Measurements from ENCODE around the gene ATP5PF.

DNA sequence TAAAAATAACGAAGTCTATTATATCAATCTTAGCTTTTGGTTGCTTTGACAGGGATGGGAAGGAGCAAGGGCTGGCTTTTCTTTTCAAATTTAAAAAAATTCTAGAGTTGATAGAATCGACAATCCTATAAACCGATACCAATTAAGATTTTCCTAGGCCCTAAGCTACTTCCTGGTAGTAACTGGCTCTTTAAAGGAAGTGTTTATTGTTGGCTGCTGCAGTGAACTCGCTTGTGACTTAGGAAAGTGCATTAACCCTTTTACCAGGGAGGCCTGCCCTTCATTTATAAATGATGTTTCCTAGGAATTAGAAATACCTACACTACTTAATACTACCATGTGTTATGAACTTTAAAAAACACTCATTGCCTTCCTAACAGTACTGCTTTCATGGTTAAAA is 33.2 kb downstream of the ATP5PF start:
- TF ChIP-seq, protein P1, sequence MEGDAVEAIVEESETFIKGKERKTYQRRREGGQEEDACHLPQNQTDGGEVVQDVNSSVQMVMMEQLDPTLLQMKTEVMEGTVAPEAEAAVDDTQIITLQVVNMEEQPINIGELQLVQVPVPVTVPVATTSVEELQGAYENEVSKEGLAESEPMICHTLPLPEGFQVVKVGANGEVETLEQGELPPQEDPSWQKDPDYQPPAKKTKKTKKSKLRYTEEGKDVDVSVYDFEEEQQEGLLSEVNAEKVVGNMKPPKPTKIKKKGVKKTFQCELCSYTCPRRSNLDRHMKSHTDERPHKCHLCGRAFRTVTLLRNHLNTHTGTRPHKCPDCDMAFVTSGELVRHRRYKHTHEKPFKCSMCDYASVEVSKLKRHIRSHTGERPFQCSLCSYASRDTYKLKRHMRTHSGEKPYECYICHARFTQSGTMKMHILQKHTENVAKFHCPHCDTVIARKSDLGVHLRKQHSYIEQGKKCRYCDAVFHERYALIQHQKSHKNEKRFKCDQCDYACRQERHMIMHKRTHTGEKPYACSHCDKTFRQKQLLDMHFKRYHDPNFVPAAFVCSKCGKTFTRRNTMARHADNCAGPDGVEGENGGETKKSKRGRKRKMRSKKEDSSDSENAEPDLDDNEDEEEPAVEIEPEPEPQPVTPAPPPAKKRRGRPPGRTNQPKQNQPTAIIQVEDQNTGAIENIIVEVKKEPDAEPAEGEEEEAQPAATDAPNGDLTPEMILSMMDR (IDR thresholded peaks at IDR 0.05) = no peak
- no peak for TF ChIP-seq POLR2A (IDR thresholded peaks at IDR 0.05)
